Bronchial epithelial cell (primary cell): ENCODE measurements around the gene CRELD2. TPM values are rescaled to one million over a fixed set of nuclear protein-coding genes. Genes with fewer than 3 reads are reported as not detected.
A peak's percentile ranks its signal among the peaks of the same experiment; 100 is the strongest.

Source experiments
- DNase-seq: peaks from one replicate; pipeline ENCODE4 v3.0.0-alpha.2; 2010; ENCODE audit warnings: low read depth
- FAIRE-seq: peaks from 2 replicates; lab custom pipeline; 2011; peaks lifted over from hg19 to GRCh38; lab: Jason Lieb, UNC
- H3K27me3 ChIP-seq: 2 replicates; pipeline ENCODE4 v1.5.1; 2011; ENCODE audit warnings: low read length; ENCODE audit not compliant: control insufficient read depth, insufficient read depth
- H3K36me3 ChIP-seq: 2 replicates; pipeline ENCODE4 v1.5.1; 2011; ENCODE audit warnings: low read length; ENCODE audit not compliant: control insufficient read depth, insufficient read depth
- H3K4me3 ChIP-seq: 2 replicates; pipeline ENCODE4 v1.5.1; 2011; ENCODE audit warnings: mild to moderate bottlenecking, low read depth, low read length, control low read depth
- CTCF ChIP-seq: IDR thresholded peaks from 2 replicates; pipeline ENCODE4 v1.5.1; 2011; ENCODE audit warnings: mild to moderate bottlenecking, moderate library complexity, low read length, control low read depth, inconsistent platforms; ENCODE audit not compliant: insufficient read depth, severe bottlenecking
- total RNA-seq: library from RNA; depleted of rRNA; stranded (reverse); fragments of >200 nt; gene quantifications from 2 replicates; pipeline ENCODE4 v1.2.1, GENCODE V29; 2014

The CRELD2 gene, protein sequence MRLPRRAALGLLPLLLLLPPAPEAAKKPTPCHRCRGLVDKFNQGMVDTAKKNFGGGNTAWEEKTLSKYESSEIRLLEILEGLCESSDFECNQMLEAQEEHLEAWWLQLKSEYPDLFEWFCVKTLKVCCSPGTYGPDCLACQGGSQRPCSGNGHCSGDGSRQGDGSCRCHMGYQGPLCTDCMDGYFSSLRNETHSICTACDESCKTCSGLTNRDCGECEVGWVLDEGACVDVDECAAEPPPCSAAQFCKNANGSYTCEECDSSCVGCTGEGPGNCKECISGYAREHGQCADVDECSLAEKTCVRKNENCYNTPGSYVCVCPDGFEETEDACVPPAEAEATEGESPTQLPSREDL
- 57.4 and 71.6 TPM in 2 replicates for total RNA-seq

DNA sequence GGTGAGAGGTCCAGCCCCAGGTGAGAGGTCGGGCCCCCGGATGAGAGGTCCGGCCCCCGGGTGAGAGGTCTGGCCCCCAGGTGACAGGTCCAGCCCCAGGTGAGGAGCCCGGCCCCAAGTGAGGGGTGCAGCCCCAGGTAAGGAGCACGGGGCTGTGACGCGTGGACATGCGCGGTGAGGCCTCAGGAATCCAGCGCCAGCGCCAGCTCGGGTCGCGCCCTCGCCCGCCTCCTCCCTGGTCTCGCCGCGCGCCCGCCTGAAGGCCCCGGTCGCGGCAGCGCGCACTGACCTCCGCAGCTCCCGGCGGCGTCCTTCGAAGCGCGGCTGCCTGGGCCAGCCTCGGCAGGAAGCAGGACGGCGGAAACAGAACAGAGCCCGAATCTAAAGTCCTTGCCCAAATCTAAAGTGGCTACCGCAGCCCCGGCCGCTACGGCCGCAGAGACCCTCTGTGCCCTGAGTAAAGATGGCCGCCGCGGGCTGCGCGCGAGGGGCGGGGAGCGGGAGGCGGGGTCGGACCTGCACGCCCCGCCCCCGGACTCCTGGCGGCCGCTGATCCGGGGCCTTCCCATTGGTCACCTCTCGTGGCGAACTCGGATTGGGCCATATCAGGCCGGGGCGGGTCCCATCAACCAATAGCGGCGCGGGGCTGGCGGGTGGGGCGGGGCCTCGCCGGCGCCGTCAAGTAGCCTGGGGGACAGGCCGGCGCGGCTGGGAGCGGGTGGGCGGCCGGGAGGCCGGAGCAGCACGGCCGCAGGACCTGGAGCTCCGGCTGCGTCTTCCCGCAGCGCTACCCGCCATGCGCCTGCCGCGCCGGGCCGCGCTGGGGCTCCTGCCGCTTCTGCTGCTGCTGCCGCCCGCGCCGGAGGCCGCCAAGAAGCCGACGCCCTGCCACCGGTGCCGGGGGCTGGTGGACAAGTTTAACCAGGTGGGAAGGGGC lies at the start of gene CRELD2, which contains the start of gene ALG12:
Gene CRELD2 (plus strand): TSS at position 661 of the 937 bp plus-strand sequence. CDS start 136 bp downstream, at position 797.
Gene ALG12 (minus strand): TSS at position 465 of the 937 bp plus-strand sequence. CDS start 4,673 bp downstream, outside the sequence.
- FAIRE-seq (no peak), DNase-seq (peak; percentile 82)
- H3K27me3 ChIP-seq: no peaks in the 10 kb centered on the region
- H3K4me3 ChIP-seq: peak within 1 kb of the TSS; percentile 84
- no peak for TF ChIP-seq CTCF
- peaks cover 2% of the 10 kb centered on the region for H3K36me3 ChIP-seq

DNA sequence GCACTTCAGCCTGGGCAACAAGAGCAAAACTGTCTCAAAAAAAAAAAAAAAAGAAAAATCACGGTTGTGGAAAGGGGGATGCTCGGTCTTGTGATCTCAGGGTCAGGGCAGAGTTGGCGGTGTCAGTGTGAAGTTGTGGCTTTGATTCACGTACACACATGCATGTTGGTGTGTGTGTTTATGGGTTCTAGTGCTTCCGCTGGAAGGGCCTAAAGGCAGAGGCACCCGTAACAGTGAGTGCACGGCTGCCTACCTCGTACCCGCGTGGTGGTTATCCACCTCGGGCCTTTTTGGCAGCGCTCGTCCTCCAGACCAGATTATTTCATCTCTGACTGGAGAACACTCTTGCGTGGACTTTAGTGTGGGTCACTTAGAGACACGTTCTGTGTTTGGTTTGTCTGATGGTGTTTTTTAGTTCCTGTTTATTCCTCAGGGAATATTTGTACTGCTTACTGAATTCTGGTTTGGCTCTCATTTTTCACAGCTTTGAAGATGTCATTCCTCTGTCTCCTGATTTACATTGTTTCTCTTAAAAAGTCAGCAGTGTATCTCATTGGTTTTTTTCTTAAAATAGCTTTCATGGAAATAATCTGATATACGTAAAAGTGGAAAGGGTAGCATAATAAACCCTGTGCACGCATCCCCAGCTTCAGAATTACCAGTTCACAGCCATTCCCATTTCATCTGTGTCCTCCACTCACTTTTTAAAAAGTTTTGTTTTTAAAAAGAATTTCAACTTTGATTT lies 49.2 kb upstream of the CRELD2 start:
- H3K36me3 ChIP-seq: no peaks in the 10 kb centered on the region

GRCh38 chr22:49869845-49870712 lies 48.4 kb upstream of the CRELD2 start:
- DNase-seq (no peak), FAIRE-seq (peak; percentile 70)
- H3K27me3 ChIP-seq: no peaks in the 10 kb centered on the region
- no peaks in the 10 kb centered on the region for H3K36me3 ChIP-seq
- no peak for TF ChIP-seq CTCF
- no peak overlapping the region for H3K4me3 ChIP-seq

More for the DNA sequence above, 49.2 kb upstream of the CRELD2 start:
- peak; percentile 43 for FAIRE-seq
- Histone ChIP-seq H3K4me3 (no peak overlapping the region), H3K27me3 (no peaks in the 10 kb centered on the region)
- no peak for TF ChIP-seq CTCF
- DNase-seq: no peak

DNA sequence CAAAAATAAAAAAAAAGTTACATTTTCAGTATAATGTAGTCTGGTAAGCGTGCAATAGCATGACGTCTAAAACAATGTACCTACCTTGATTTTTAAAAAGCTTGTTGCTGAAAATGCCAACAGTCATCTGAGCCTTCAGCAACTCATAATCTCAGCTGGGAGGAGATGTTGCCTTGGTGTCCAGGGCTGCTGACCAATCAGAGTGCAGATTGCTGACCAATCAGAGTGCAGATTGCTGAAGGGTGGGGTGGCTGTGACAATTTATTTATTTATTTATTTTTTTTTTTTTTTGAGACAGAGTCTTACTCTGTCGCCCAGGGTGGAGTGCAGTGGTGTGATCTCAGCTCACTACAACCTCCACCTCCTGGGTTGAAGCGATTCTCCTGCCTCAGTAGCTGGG lies 47.0 kb upstream of the CRELD2 start:
- H3K27me3 ChIP-seq: no peaks in the 10 kb centered on the region
- no peak for TF ChIP-seq CTCF
- FAIRE-seq: no peak
- DNase-seq: no peak
- H3K36me3 ChIP-seq: no peaks in the 10 kb centered on the region
- no peak overlapping the region for H3K4me3 ChIP-seq

DNA sequence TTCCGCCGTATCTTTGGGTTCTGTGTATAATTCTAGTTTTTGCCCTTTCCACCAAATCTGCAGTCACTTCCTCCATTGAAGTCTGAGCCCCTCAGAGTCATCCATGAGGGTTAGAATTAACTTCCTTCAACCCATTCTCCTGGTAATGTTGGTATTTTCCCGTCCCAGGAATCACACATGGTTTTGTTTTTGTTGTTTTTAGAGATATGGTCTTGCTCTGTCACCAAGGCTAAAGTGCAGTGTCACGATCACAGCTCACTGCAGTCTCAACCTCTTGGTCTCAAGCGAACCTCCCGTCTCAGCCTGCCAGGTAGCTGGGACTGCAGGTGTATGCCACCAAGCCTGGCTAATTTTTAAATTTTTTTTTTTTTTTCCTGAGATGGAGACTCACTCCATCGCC lies 46.1 kb upstream of the CRELD2 start:
- Histone ChIP-seq H3K4me3 (no peak overlapping the region), H3K36me3 (no peaks in the 10 kb centered on the region), H3K27me3 (no peaks in the 10 kb centered on the region)
- FAIRE-seq (no peak), DNase-seq (no peak)
- TF ChIP-seq CTCF: no peak
